Endodermal cell (in vitro differentiated cells): ENCODE results near the gene ASPHD1. TPM values are rescaled to one million over a fixed set of nuclear protein-coding genes. Genes with fewer than 3 reads are reported as not detected.

Source experiments
- DNase-seq: peaks from one replicate; pipeline ENCODE4 v3.0.0-alpha.2; 2017
- H3K27ac ChIP-seq: 2 replicates; pipeline ENCODE4 v1.5.1; 2013; ENCODE audit warnings: mild to moderate bottlenecking, low read depth, low read length, moderate library complexity
- H3K27me3 ChIP-seq: 2 replicates; pipeline ENCODE4 v1.6.1; 2013; ENCODE audit warnings: mild to moderate bottlenecking, low read length, moderate library complexity; ENCODE audit not compliant: insufficient read depth, control insufficient read depth, poor library complexity, severe bottlenecking
- H3K36me3 ChIP-seq: 2 replicates; pipeline ENCODE4 v1.7.0; 2013; ENCODE audit warnings: mild to moderate bottlenecking, low read length, moderate library complexity; ENCODE audit not compliant: control insufficient read depth, insufficient read depth
- H3K4me1 ChIP-seq: one replicate; pipeline ENCODE4 v1.7.0; 2013; ENCODE audit warnings: low read length; ENCODE audit not compliant: control insufficient read depth, insufficient read depth
- H3K4me3 ChIP-seq: 2 replicates; pipeline ENCODE4 v1.5.1; 2013; ENCODE audit warnings: mild to moderate bottlenecking, low read length, moderate library complexity
- H3K9ac ChIP-seq: 2 replicates; pipeline ENCODE4 v1.6.1; 2013; ENCODE audit warnings: mild to moderate bottlenecking, low read length, moderate library complexity; ENCODE audit not compliant: poor library complexity, severe bottlenecking; ENCODE audit errors: extremely low read depth
- H3K9me3 ChIP-seq: 2 replicates; pipeline ENCODE4 v1.6.1; 2013; ENCODE audit warnings: mild to moderate bottlenecking, low read length, moderate library complexity; ENCODE audit not compliant: control insufficient read depth
- H3K27ac Mint-ChIP-seq: 2 replicates; pipeline ENCODE4 v1.8.0; 2020; ENCODE audit warnings: mixed read lengths
- H3K27me3 Mint-ChIP-seq: 2 replicates; pipeline ENCODE4 v1.8.0; 2021; ENCODE audit warnings: mild to moderate bottlenecking, mixed read lengths; ENCODE audit not compliant: insufficient read depth
- H3K36me3 Mint-ChIP-seq: 2 replicates; pipeline ENCODE4 v1.8.0; 2020; ENCODE audit warnings: low read depth, mixed read lengths
- H3K4me1 Mint-ChIP-seq: 2 replicates; pipeline ENCODE4 v1.8.0; 2020; ENCODE audit warnings: mixed read lengths
- H3K4me3 Mint-ChIP-seq: 2 replicates; pipeline ENCODE4 v1.8.0; 2020; ENCODE audit warnings: mild to moderate bottlenecking, moderate library complexity, mixed read lengths
- H3K9me3 Mint-ChIP-seq: 2 replicates; pipeline ENCODE4 v1.8.0; 2020; ENCODE audit warnings: mild to moderate bottlenecking, mixed read lengths
- CTCF ChIP-seq: fragments of 200-600 bp; sonication (generic); conservative IDR thresholded peaks from 2 replicates; pipeline ENCODE4 v1.5.0; 2021; ENCODE audit warnings: antibody characterized with exemption, mild to moderate bottlenecking
- WGBS, 2 experiments: methylation state at CpG; one replicate each; pipeline versions ENCODE4 v1.1.5 to v1.1.7; 2013; ENCODE audit warnings: missing lambda C conversion rate in 2 of 2, mixed read lengths in 1 of 2; ENCODE audit not compliant: insufficient coverage in 1 of 2, insufficient read length in 1 of 2; 5-methylcytosine and 5-hydroxymethylcytosine counted together
- total RNA-seq, 2 donors: library from RNA; stranded (reverse); fragmentation: NEBNext Ultra II Directional in 1 of 2; extraction: Animal tissue kit (Norgen Biotek cat#: 25700) in 1 of 2; gene quantifications; 2 replicates in 1 of 2; 3 replicates in 1 of 2; pipeline ENCODE4 v1.2.1, GENCODE V29; 2021

ASPHD1 gene
- total RNA-seq, 2 donors from 2014 or later = 6.1 to 8.7 TPM

- Mint-ChIP-seq H3K4me3 (peak within 1 kb of the TSS; percentile 80), H3K4me1 (peaks cover 2% of the 10 kb centered on the region), H3K27me3 (peaks cover 5% of the 10 kb centered on the region), H3K36me3 (peaks cover 31% of the 10 kb centered on the region), H3K27ac (peak within 1 kb of the TSS; percentile 100), H3K9me3 (no peaks in the 10 kb centered on the region)
- peak within 1 kb of the TSS; percentile 88 for H3K4me3 ChIP-seq
- peak; percentile 98 for DNase-seq
- peak within 1 kb of the TSS; percentile 99 for H3K27ac ChIP-seq
- peaks cover 16% of the 10 kb centered on the region for H3K36me3 ChIP-seq
- H3K27me3 ChIP-seq = no peaks in the 10 kb centered on the region
- no peaks in the 10 kb centered on the region for H3K4me1 ChIP-seq
- H3K9ac ChIP-seq = peak within 1 kb of the TSS; percentile 96
- H3K9me3 ChIP-seq = no peaks in the 10 kb centered on the region
- peak; percentile 71 for TF ChIP-seq CTCF
- 0% methylated on average over 29 to 54 of the region's 57 CpGs for WGBS, 2 experiments
Observed at GRCh38 chr16:29862884-29863668, 37.2 kb upstream of the ASPHD1 start, which contains the start of gene CDIPT. TSS of gene CDIPT (minus strand) at chr16:29863226. CDS start at chr16:29862857, 369 bp downstream.

DNA sequence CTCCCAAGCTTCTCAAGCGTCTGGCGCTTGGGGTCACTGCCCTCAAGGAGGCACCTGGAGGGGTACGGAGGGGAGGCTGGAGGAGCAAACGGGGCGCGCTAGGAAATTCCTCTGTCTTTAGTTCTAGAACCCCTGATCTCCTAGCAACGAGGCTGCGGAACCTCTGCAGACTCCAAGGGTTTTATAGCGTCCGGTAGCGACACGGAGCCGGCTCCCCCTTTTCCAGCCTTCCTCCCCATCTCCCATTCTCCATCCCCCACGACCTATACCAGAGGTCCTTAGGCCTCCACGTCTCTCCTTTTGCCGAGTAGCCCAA is 36.7 kb upstream of the ASPHD1 start:
- H3K27ac ChIP-seq = no peak overlapping the region
- peaks cover 5% of the 10 kb centered on the region for H3K27me3 Mint-ChIP-seq
- peak overlapping the region; percentile 100 for H3K27ac Mint-ChIP-seq
- no peak for DNase-seq
- no peaks in the 10 kb centered on the region for H3K9me3 Mint-ChIP-seq
- H3K9me3 ChIP-seq = no peaks in the 10 kb centered on the region
- H3K4me1 Mint-ChIP-seq = peaks cover 2% of the 10 kb centered on the region
- H3K4me3 ChIP-seq = no peak overlapping the region
- H3K27me3 ChIP-seq = no peaks in the 10 kb centered on the region
- 46% methylated on average over 16 of the region's 16 CpGs; no CpG with 5 or more reads in 1 of the 2 experiments for WGBS, 2 experiments
- H3K9ac ChIP-seq = no peak overlapping the region
- peak overlapping the region; percentile 80 for H3K4me3 Mint-ChIP-seq
- H3K4me1 ChIP-seq = no peaks in the 10 kb centered on the region
- peaks cover 10% of the 10 kb centered on the region for H3K36me3 ChIP-seq
- no peak for TF ChIP-seq CTCF
- H3K36me3 Mint-ChIP-seq = peaks cover 26% of the 10 kb centered on the region

- Histone ChIP-seq H3K4me1 (no peaks in the 10 kb centered on the region), H3K9me3 (no peaks in the 10 kb centered on the region), H3K4me3 (no peak overlapping the region), H3K9ac (no peak overlapping the region), H3K27ac (no peak overlapping the region), H3K27me3 (no peaks in the 10 kb centered on the region), H3K36me3 (peaks cover 9% of the 10 kb centered on the region)
- no peak overlapping the region for H3K27ac Mint-ChIP-seq
- TF ChIP-seq CTCF = no peak
- H3K9me3 Mint-ChIP-seq = no peaks in the 10 kb centered on the region
- H3K27me3 Mint-ChIP-seq = peaks cover 5% of the 10 kb centered on the region
- H3K4me3 Mint-ChIP-seq = no peak overlapping the region
- no peak for DNase-seq
- peaks cover 20% of the 10 kb centered on the region for H3K36me3 Mint-ChIP-seq
- 88 to 95% methylated on average over 5 to 9 of the region's 9 CpGs for WGBS, 2 experiments
- H3K4me1 Mint-ChIP-seq = peaks cover 2% of the 10 kb centered on the region
Observed at GRCh38 chr16:29864205-29864604, 36.1 kb upstream of the ASPHD1 start.
